Thyroid gland (tissue), 4 donors: ENCODE data around the gene TRIOBP. TPM values are rescaled to one million over a fixed set of nuclear protein-coding genes. Genes with fewer than 3 reads are reported as not detected.
"Not testable (repeated sequence)": the region's sequence is repeated elsewhere in the genome, so short reads cannot be mapped to it uniquely, and the experiment has no call there.

Experiments
- DNase-seq, 2 donors: peaks; one replicate each; pipeline ENCODE4 v3.0.0-alpha.2; 2019
- H3K27ac ChIP-seq, 3 donors: fragments of 200-600 bp; sonication (generic); 1 replicate in 2 of 3; 2 replicates in 1 of 3; pipeline ENCODE4 v1.5.1; 2016 to 2019; ENCODE audit warnings: mild to moderate bottlenecking in 1 of 3, moderate library complexity in 1 of 3
- H3K27me3 ChIP-seq: fragments of 200-600 bp; sonication (generic); one replicate; pipeline ENCODE4 v1.5.1; 2019
- H3K36me3 ChIP-seq, 2 donors: fragments of 200-600 bp; sonication (generic); one replicate each; pipeline ENCODE4 v1.5.1; 2016 to 2019
- H3K4me1 ChIP-seq, 2 donors: fragments of 200-600 bp; sonication (generic); one replicate each; pipeline ENCODE4 v1.5.1; 2017 to 2019
- H3K4me3 ChIP-seq, 3 donors: fragments of 200-600 bp; sonication (generic); replicated peaks in 1 of 3; 1 replicate in 2 of 3; 2 replicates in 1 of 3; pipeline ENCODE4 v1.5.1; 2016; ENCODE audit warnings: mild to moderate bottlenecking in 1 of 3
- H3K9me3 ChIP-seq: fragments of 200-600 bp; sonication (generic); one replicate; pipeline ENCODE4 v1.5.1; 2017
- CTCF ChIP-seq, 6 experiments: fragments of 200-600 bp in 3 of 6; fragments of 450-650 bp in 3 of 6; sonication (generic) in 3 of 6; IDR thresholded peaks; one replicate each; pipeline ENCODE4 v1.5.1; 2016 to 2019; ENCODE audit warnings: antibody characterized with exemption in 6 of 6, mild to moderate bottlenecking in 2 of 6, inconsistent platforms in 1 of 6, moderate library complexity in 1 of 6
- POLR2A ChIP-seq, 2 donors: fragments of 450-650 bp; IDR thresholded peaks; one replicate each; pipeline ENCODE4 v1.6.1; 2017; ENCODE audit warnings: antibody characterized with exemption in 2 of 2, mild to moderate bottlenecking in 2 of 2, moderate library complexity in 1 of 2
- WGBS, 2 donors: methylation state at CpG; one replicate each; pipeline ENCODE4 v1.1.5; 2017; 5-methylcytosine and 5-hydroxymethylcytosine counted together
- intact Hi-C: fragments of 100-400 bp; cut with DNase I; formaldehyde crosslinking; loops from one replicate; pipeline ENCODE4 v1.15.1; 2023
- total RNA-seq, 4 donors: library from RNA; depleted of rRNA; stranded (reverse); fragments of >200 nt; gene quantifications; one replicate each; pipeline ENCODE4 v1.2.3, GENCODE V29; 2016

Gene TRIOBP
- total RNA-seq, 4 donors from 2014 or later, result 120 to 150 (median 140) TPM

- no peaks in the 10 kb centered on the region for H3K36me3 ChIP-seq
- no peak overlapping the region for H3K4me3 ChIP-seq
- TF ChIP-seq CTCF (IDR thresholded peaks at IDR 0.05), result no peak
- TF ChIP-seq POLR2A (IDR thresholded peaks at IDR 0.05), result no peak
- no peak for DNase-seq
- H3K27me3 ChIP-seq, result no peaks in the 10 kb centered on the region
- intact Hi-C loops, result loop anchor here (10.0 kb wide), 3 partner anchors 45 to 145 kb away; partner anchors contain the start of gene LGALS1
- H3K27ac ChIP-seq, result peak overlapping the region in 1 of 3 donors; percentile 38
- no peaks in the 10 kb centered on the region for H3K9me3 ChIP-seq
- H3K4me1 ChIP-seq, result peaks cover 9 to 12% of the 10 kb centered on the region in 2 donors
- WGBS, 2 donors, result 79 to 100% methylated on average over 1 to 2 of the region's 2 CpGs
Observed at GRCh38 chr22:37790234-37790633, 93.4 kb downstream of the TRIOBP start.

- Histone ChIP-seq H3K4me3 (no peak overlapping the region), H3K9me3 (no peaks in the 10 kb centered on the region), H3K27ac (peak overlapping the region in 1 of 3 donors; percentile 38), H3K27me3 (no peaks in the 10 kb centered on the region), H3K36me3 (no peaks in the 10 kb centered on the region), H3K4me1 (peaks cover 9 to 11% of the 10 kb centered on the region in 2 donors)
- TF ChIP-seq POLR2A (IDR thresholded peaks at IDR 0.05) (no peak), CTCF (IDR thresholded peaks at IDR 0.05) (no peak)
- 93 to 98% methylated on average over 6 of the region's 6 CpGs for WGBS, 2 donors
- DNase-seq, result no peak
- intact Hi-C loops, result loop anchor here (10.0 kb wide), 3 partner anchors 48 to 148 kb away; partner anchors contain the start of gene LGALS1
Observed at GRCh38 chr22:37792494-37792893, 95.6 kb downstream of the TRIOBP start.

- DNase-seq, result no peak
- H3K36me3 ChIP-seq, result no peaks in the 10 kb centered on the region
- H3K4me1 ChIP-seq, result peaks cover 22 to 23% of the 10 kb centered on the region in 2 donors
- H3K4me3 ChIP-seq, result no peak overlapping the region
- no peak for TF ChIP-seq CTCF (IDR thresholded peaks at IDR 0.05)
- no peak for TF ChIP-seq POLR2A (IDR thresholded peaks at IDR 0.05)
- H3K27ac ChIP-seq, result no peak overlapping the region
- 69 to 76% methylated on average over 2 of the region's 2 CpGs for WGBS, 2 donors
- intact Hi-C loops, result loop anchor here (10.0 kb wide), 3 partner anchors 50 to 150 kb away; partner anchors contain the start of gene LGALS1
- H3K27me3 ChIP-seq, result no peaks in the 10 kb centered on the region
- no peaks in the 10 kb centered on the region for H3K9me3 ChIP-seq
Observed at GRCh38 chr22:37794376-37794775, 97.5 kb downstream of the TRIOBP start.

- WGBS, 2 donors, result 60 to 78% methylated on average over 3 of the region's 3 CpGs
- Histone ChIP-seq H3K9me3 (no peaks in the 10 kb centered on the region), H3K27ac (no peak overlapping the region), H3K27me3 (no peaks in the 10 kb centered on the region), H3K4me1 (peaks cover 22 to 23% of the 10 kb centered on the region in 2 donors), H3K4me3 (no peak overlapping the region), H3K36me3 (no peaks in the 10 kb centered on the region)
- intact Hi-C loops, result loop anchor here (10.0 kb wide), 3 partner anchors 51 to 151 kb away; partner anchors contain the start of gene LGALS1
- TF ChIP-seq POLR2A (IDR thresholded peaks at IDR 0.05), result no peak
- TF ChIP-seq CTCF (IDR thresholded peaks at IDR 0.05), result no peak
- DNase-seq, result no peak
Observed at GRCh38 chr22:37796079-37796478, 99.2 kb downstream of the TRIOBP start.

- intact Hi-C loops, result loop anchor here (10.0 kb wide), 3 partner anchors 52 to 152 kb away; partner anchors contain the start of gene LGALS1
Observed at GRCh38 chr22:37797259-37797658, 100.4 kb downstream of the TRIOBP start.

More at GRCh38 chr22:37797259-37797658, 100.4 kb downstream of the TRIOBP start:
- not testable (repeated sequence) for DNase-seq, H3K36me3 ChIP-seq, H3K9me3 ChIP-seq, H3K27me3 ChIP-seq, H3K4me3 ChIP-seq
- H3K27ac ChIP-seq, result peak overlapping the region; percentile 51 to 78 (median 68)
- H3K4me1 ChIP-seq, result peaks cover 23 to 25% of the 10 kb centered on the region in 2 donors
- 88 to 95% methylated on average over 7 of the region's 7 CpGs for WGBS, 2 donors
